AG10803 (cell line): Measurements from ENCODE around the gene MGAT4C.

ENCODE experiments used
- DNase-seq: peaks from one replicate; pipeline ENCODE4 v3.0.0; 2010; ENCODE audit warnings: low read depth
- H3K4me3 ChIP-seq: 2 replicates; pipeline ENCODE4 v1.5.1; 2011; ENCODE audit warnings: mild to moderate bottlenecking, low read length, control low read depth
- CTCF ChIP-seq: conservative IDR thresholded peaks from 2 replicates; pipeline ENCODE4 v1.5.1; 2011; ENCODE audit warnings: mild to moderate bottlenecking, low read length, control low read depth, inconsistent platforms

The MGAT4C gene

GRCh38 chr12:86265329-86265695, 9.1 kb upstream of the MGAT4C start:
- H3K4me3 ChIP-seq = no peak overlapping the region
- no peak for TF ChIP-seq CTCF
- no peak for DNase-seq

GRCh38 chr12:86264451-86265328, 8.5 kb upstream of the MGAT4C start:
- DNase-seq = no peak
- H3K4me3 ChIP-seq = no peak overlapping the region
- TF ChIP-seq CTCF = no peak

- no peak for DNase-seq
- no peak overlapping the region for H3K4me3 ChIP-seq
- TF ChIP-seq CTCF = no peak
Observed at GRCh38 chr12:86261578-86261977, 5.4 kb upstream of the MGAT4C start.

GRCh38 chr12:86261142-86261541, 5.0 kb upstream of the MGAT4C start:
- no peak for DNase-seq
- no peak overlapping the region for H3K4me3 ChIP-seq
- TF ChIP-seq CTCF = no peak

- no peak overlapping the region for H3K4me3 ChIP-seq
- no peak for TF ChIP-seq CTCF
- DNase-seq = no peak
Observed at GRCh38 chr12:86260183-86260582, 4.0 kb upstream of the MGAT4C start.

GRCh38 chr12:86257134-86257533, 943 bp upstream of the MGAT4C start:
- H3K4me3 ChIP-seq = no peak overlapping the region
- TF ChIP-seq CTCF = no peak
- DNase-seq = no peak

GRCh38 chr12:86254399-86255107, 1.6 kb downstream of the MGAT4C start:
- DNase-seq = no peak
- no peak overlapping the region for H3K4me3 ChIP-seq

More at GRCh38 chr12:86254399-86255107, 1.6 kb downstream of the MGAT4C start:
- TF ChIP-seq CTCF = no peak
